Esophagus squamous epithelium (tissue), 4 donors: ENCODE measurements around the gene BABAM1.

Experiments used
- POLR2A ChIP-seq, 4 donors: fragments of 450-650 bp; IDR thresholded peaks; one replicate each; pipeline ENCODE4 v1.6.1; 2017; ENCODE audit warnings: antibody characterized with exemption in 4 of 4, mild to moderate bottlenecking in 4 of 4, moderate library complexity in 3 of 4
- TF ChIP-seq, protein P1 (sequence below), 6 experiments: fragments of 450-650 bp in 4 of 6; fragments of 200-600 bp in 2 of 6; sonication (generic) in 2 of 6; IDR thresholded peaks; one replicate each; pipeline ENCODE4 v1.5.1; 2016 to 2019; ENCODE audit warnings: antibody characterized with exemption in 6 of 6, mild to moderate bottlenecking in 4 of 6, moderate library complexity in 4 of 6

- TF ChIP-seq, protein P1, sequence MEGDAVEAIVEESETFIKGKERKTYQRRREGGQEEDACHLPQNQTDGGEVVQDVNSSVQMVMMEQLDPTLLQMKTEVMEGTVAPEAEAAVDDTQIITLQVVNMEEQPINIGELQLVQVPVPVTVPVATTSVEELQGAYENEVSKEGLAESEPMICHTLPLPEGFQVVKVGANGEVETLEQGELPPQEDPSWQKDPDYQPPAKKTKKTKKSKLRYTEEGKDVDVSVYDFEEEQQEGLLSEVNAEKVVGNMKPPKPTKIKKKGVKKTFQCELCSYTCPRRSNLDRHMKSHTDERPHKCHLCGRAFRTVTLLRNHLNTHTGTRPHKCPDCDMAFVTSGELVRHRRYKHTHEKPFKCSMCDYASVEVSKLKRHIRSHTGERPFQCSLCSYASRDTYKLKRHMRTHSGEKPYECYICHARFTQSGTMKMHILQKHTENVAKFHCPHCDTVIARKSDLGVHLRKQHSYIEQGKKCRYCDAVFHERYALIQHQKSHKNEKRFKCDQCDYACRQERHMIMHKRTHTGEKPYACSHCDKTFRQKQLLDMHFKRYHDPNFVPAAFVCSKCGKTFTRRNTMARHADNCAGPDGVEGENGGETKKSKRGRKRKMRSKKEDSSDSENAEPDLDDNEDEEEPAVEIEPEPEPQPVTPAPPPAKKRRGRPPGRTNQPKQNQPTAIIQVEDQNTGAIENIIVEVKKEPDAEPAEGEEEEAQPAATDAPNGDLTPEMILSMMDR (IDR thresholded peaks at IDR 0.05): no peak
- TF ChIP-seq POLR2A (IDR thresholded peaks at IDR 0.05): no peak
Observed at GRCh38 chr19:17312189-17313113, 45.2 kb downstream of the BABAM1 start.
